ENCODE data around the gene PRRC2B.
"Not testable (repeated sequence)": the region's sequence is repeated elsewhere in the genome, so short reads cannot be mapped to it uniquely, and the experiment has no call there.

The PRRC2B gene

GRCh38 chr9:131511880-131512279 is 118.0 kb downstream of the PRRC2B start:
- no peak overlapping the region for H3K4me3 ChIP-seq (ENCODE audit: low read depth, low read length)
- no peak for TF ChIP-seq CTCF (IDR thresholded peaks at IDR 0.05; ENCODE audit: low read depth, low read length)

GRCh38 chr9:131513177-131513576 is 119.3 kb downstream of the PRRC2B start:
- H3K4me3 ChIP-seq (ENCODE audit: low read depth, low read length): no peak overlapping the region
- no peak for TF ChIP-seq CTCF (IDR thresholded peaks at IDR 0.05; ENCODE audit: low read depth, low read length)

- not testable (repeated sequence) for H3K4me3 ChIP-seq (ENCODE audit: low read depth, low read length)
These were observed 121.7 kb downstream of the PRRC2B start for GRCh38 chr9:131515559-131516031.

- H3K4me3 ChIP-seq (ENCODE audit: low read depth, low read length): no peak overlapping the region
- TF ChIP-seq CTCF (IDR thresholded peaks at IDR 0.05; ENCODE audit: low read depth, low read length): no peak
These were observed 122.2 kb downstream of the PRRC2B start for GRCh38 chr9:131516100-131516499.

GRCh38 chr9:131516930-131517329 is 123.0 kb downstream of the PRRC2B start:
- TF ChIP-seq CTCF (IDR thresholded peaks at IDR 0.05; ENCODE audit: low read depth, low read length): no peak
- no peak overlapping the region for H3K4me3 ChIP-seq (ENCODE audit: low read depth, low read length)

- no peak for TF ChIP-seq CTCF (IDR thresholded peaks at IDR 0.05; ENCODE audit: low read depth, low read length)
- H3K4me3 ChIP-seq (ENCODE audit: low read depth, low read length): no peak overlapping the region
These were observed 123.9 kb downstream of the PRRC2B start for GRCh38 chr9:131517761-131518190.

GRCh38 chr9:131518553-131518952 is 124.7 kb downstream of the PRRC2B start:
- TF ChIP-seq CTCF (IDR thresholded peaks at IDR 0.05; ENCODE audit: low read depth, low read length): no peak
- no peak overlapping the region for H3K4me3 ChIP-seq (ENCODE audit: low read depth, low read length)

- H3K4me3 ChIP-seq (ENCODE audit: low read depth, low read length): no peak overlapping the region
- no peak for TF ChIP-seq CTCF (IDR thresholded peaks at IDR 0.05; ENCODE audit: low read depth, low read length)
These were observed 126.6 kb downstream of the PRRC2B start for GRCh38 chr9:131520503-131520902.

Data from WI38 (cell line).